ENCODE results near the gene KCNAB1.

GRCh38 chr3:156188757-156189156 lies 68.4 kb downstream of the KCNAB1 start:
- TF ChIP-seq CTCF (conservative IDR thresholded peaks at IDR 0.05 in 1 of 2, IDR thresholded peaks at IDR 0.05 in 1 of 2; ENCODE audit: extremely low read depth in 1 of 2, insufficient read depth in 1 of 2, low read depth in 1 of 2, low read length in 2 of 2) = no peak
- no peak for TF ChIP-seq EZH2 (IDR thresholded peaks at IDR 0.05; ENCODE audit: borderline replicate concordance, low read length)
